ENCODE results near the gene ENTPD8. TPM values are rescaled to one million over a fixed set of nuclear protein-coding genes. Genes with fewer than 3 reads are reported as not detected.

ENTPD8 gene
- total and polyA plus RNA-seq, 2 of the 13 experiments (the other 11 are each of a cell fraction or from before 2014, with no cell fraction given): 0.26 to 0.44 TPM

DNA sequence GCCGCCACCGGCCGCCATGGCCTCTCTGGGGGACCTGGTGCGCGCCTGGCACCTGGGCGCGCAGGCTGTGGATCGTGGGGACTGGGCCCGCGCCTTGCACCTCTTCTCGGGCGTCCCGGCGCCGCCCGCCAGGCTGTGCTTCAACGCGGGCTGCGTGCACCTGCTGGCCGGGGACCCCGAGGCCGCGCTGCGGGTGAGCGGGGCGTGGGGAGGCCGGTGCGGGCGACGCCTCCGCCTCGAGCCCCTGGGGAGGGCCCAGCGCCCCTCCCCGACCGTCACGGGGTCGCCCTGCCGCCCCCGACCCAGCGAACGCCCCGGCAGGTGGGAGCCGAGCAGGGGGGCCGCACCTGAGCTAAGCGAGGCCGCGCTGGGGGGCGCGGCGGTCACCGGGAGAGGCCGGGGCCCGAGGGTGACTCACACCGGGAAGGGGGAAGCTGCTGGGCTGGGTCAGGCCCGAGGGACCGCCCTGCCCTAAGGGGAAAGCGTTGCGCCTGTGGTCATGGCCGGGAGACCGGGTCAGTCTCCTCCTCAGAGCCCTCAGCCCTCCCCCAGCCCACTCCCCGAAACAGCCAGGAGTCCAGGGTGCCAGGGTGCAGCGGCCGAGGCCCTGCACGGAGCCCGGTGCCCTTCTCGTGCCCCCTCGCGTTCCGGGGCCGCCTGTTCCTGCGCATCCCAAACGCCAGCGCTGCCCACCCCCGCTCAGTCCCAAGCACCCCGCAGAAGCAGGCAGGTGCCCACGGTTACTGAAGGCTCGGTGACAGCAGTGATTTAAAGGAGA is 17.5 kb downstream of the ENTPD8 start (continued):
- TF ChIP-seq, protein P1, sequence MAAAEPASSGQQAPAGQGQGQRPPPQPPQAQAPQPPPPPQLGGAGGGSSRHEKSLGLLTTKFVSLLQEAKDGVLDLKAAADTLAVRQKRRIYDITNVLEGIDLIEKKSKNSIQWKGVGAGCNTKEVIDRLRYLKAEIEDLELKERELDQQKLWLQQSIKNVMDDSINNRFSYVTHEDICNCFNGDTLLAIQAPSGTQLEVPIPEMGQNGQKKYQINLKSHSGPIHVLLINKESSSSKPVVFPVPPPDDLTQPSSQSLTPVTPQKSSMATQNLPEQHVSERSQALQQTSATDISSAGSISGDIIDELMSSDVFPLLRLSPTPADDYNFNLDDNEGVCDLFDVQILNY (CRISPR knock-in tag; conservative IDR thresholded peaks at IDR 0.05): no peak
- TF ChIP-seq NFYB (CRISPR knock-in tag; IDR thresholded peaks at IDR 0.05): no peak
- 0 out of 2 replicates have a peak, but pooled peaks have one; percentile 72 for TF ChIP-seq HOXA5 (CRISPR knock-in tag; IDR thresholded peaks at IDR 0.05)
- 0 out of 2 replicates have a peak, but pooled peaks have one; percentile 34 for TF ChIP-seq EED (CRISPR knock-in tag; IDR thresholded peaks at IDR 0.05)
- TF ChIP-seq ZNF326 (CRISPR knock-in tag; IDR thresholded peaks at IDR 0.05; ENCODE audit: borderline replicate concordance): no peak
- TF ChIP-seq ZNF564 (CRISPR knock-in tag; IDR thresholded peaks at IDR 0.05): no peak
- TF ChIP-seq ZNF3 (CRISPR knock-in tag; IDR thresholded peaks at IDR 0.05): no peak
- TF ChIP-seq MNT (IDR thresholded peaks at IDR 0.05): no peak
- TF ChIP-seq NR2F6 (IDR thresholded peaks at IDR 0.05): no peak
- TF ChIP-seq NR2F6 (CRISPR knock-in tag; IDR thresholded peaks at IDR 0.05): 0 out of 2 replicates have a peak, but pooled peaks have one; percentile 11
- TF ChIP-seq ESRRA (CRISPR knock-in tag; IDR thresholded peaks at IDR 0.05; ENCODE audit: low read depth): 0 out of 2 replicates have a peak, but pooled peaks have one; percentile 49
- TF ChIP-seq NR2F2 (IDR thresholded peaks at IDR 0.05; ENCODE audit: borderline replicate concordance, low read depth): 0 out of 2 replicates have a peak, but pooled peaks have one; percentile 5
- TF ChIP-seq NCOA5 (CRISPR knock-in tag; IDR thresholded peaks at IDR 0.05): no peak
- no peak for TF ChIP-seq ZFP37 (CRISPR knock-in tag; IDR thresholded peaks at IDR 0.05; ENCODE audit: borderline replicate concordance)
- 0 out of 2 replicates have a peak, but pooled peaks have one; percentile 1 for TF ChIP-seq ISL2 (CRISPR knock-in tag; IDR thresholded peaks at IDR 0.05)
- no peak for TF ChIP-seq NR3C1 (CRISPR knock-in tag; IDR thresholded peaks at IDR 0.05)
- no peak for TF ChIP-seq CERS6 (CRISPR knock-in tag; IDR thresholded peaks at IDR 0.05)
- no peak for TF ChIP-seq ZGPAT (CRISPR knock-in tag; IDR thresholded peaks at IDR 0.05)
- peak; percentile 48; the same call in 1 of the 2 replicates for TF ChIP-seq ZBTB38 (CRISPR knock-in tag; IDR thresholded peaks at IDR 0.05)
- no peak for TF ChIP-seq ZNF773 (CRISPR knock-in tag; IDR thresholded peaks at IDR 0.05; ENCODE audit: borderline replicate concordance)
- TF ChIP-seq, protein P2, sequence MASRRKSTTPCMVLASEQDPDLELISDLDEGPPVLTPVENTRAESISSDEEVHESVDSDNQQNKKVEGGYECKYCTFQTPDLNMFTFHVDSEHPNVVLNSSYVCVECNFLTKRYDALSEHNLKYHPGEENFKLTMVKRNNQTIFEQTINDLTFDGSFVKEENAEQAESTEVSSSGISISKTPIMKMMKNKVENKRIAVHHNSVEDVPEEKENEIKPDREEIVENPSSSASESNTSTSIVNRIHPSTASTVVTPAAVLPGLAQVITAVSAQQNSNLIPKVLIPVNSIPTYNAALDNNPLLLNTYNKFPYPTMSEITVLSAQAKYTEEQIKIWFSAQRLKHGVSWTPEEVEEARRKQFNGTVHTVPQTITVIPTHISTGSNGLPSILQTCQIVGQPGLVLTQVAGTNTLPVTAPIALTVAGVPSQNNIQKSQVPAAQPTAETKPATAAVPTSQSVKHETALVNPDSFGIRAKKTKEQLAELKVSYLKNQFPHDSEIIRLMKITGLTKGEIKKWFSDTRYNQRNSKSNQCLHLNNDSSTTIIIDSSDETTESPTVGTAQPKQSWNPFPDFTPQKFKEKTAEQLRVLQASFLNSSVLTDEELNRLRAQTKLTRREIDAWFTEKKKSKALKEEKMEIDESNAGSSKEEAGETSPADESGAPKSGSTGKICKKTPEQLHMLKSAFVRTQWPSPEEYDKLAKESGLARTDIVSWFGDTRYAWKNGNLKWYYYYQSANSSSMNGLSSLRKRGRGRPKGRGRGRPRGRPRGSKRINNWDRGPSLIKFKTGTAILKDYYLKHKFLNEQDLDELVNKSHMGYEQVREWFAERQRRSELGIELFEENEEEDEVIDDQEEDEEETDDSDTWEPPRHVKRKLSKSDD (CRISPR knock-in tag; IDR thresholded peaks at IDR 0.05; ENCODE audit: low read depth): 0 out of 2 replicates have a peak, but pooled peaks have one; percentile 14
